ENCODE results near the gene LENEP.

LENEP gene

GRCh38 chr1:154967331-154967950 lies 25.9 kb upstream of the LENEP start:
- no peak for TF ChIP-seq CTCF (IDR thresholded peaks at IDR 0.05; ENCODE audit: insufficient read depth, missing control alignments)
- DNase-seq (ENCODE audit: insufficient read length, low spot score) (no peak), FAIRE-seq (no peak)

- no peak for TF ChIP-seq CTCF (IDR thresholded peaks at IDR 0.05; ENCODE audit: insufficient read depth, missing control alignments)
- DNase-seq (ENCODE audit: insufficient read length, low spot score) (no peak), FAIRE-seq (no peak)
These were observed 24.7 kb upstream of the LENEP start for GRCh38 chr1:154968731-154969130.

GRCh38 chr1:154969246-154969645 lies 24.1 kb upstream of the LENEP start:
- FAIRE-seq (no peak), DNase-seq (ENCODE audit: insufficient read length, low spot score) (no peak)
- TF ChIP-seq CTCF (IDR thresholded peaks at IDR 0.05; ENCODE audit: insufficient read depth, missing control alignments) = no peak

- DNase-seq (ENCODE audit: insufficient read length, low spot score) = no peak
- FAIRE-seq = no peak
- TF ChIP-seq CTCF (IDR thresholded peaks at IDR 0.05; ENCODE audit: insufficient read depth, missing control alignments) = no peak
These were observed 23.4 kb upstream of the LENEP start for GRCh38 chr1:154969860-154970452.

- FAIRE-seq = no peak
- no peak for TF ChIP-seq CTCF (IDR thresholded peaks at IDR 0.05; ENCODE audit: insufficient read depth, missing control alignments)
- DNase-seq (ENCODE audit: insufficient read length, low spot score) = peak; percentile 100
These were observed 22.6 kb upstream of the LENEP start, which contains the start of gene SHC1 for GRCh38 chr1:154970631-154971340. Gene SHC1, minus strand, starts transcription at chr1:154970747. Its CDS starts 221 bp downstream, at chr1:154970526.

- FAIRE-seq = no peak
- TF ChIP-seq CTCF (IDR thresholded peaks at IDR 0.05; ENCODE audit: insufficient read depth, missing control alignments) = no peak
- DNase-seq (ENCODE audit: insufficient read length, low spot score) = no peak
These were observed 21.9 kb upstream of the LENEP start for GRCh38 chr1:154971341-154971998.
